Spinal cord (tissue), 10 donors: ENCODE data around the gene HNRNPF. TPM values are rescaled to one million over a fixed set of nuclear protein-coding genes. Genes with fewer than 3 reads are reported as not detected.

Experiments used
- DNase-seq, 6 donors: peaks; one replicate each; pipeline versions ENCODE4 v3.0.0 to v3.0.0-alpha.2; 2013 to 2015; ENCODE audit warnings: low spot score in 6 of 6, low read depth in 4 of 6
- H3K27ac ChIP-seq: one replicate; pipeline ENCODE4 v1.5.1; 2013; ENCODE audit warnings: low read depth, low read length, control low read depth
- H3K27me3 ChIP-seq: one replicate; pipeline ENCODE4 v1.6.1; 2013; ENCODE audit warnings: low read length; ENCODE audit not compliant: control insufficient read depth, insufficient read depth
- H3K36me3 ChIP-seq: one replicate; pipeline ENCODE4 v1.6.1; 2013; ENCODE audit warnings: low read length; ENCODE audit not compliant: control insufficient read depth, insufficient read depth
- H3K4me1 ChIP-seq: one replicate; pipeline ENCODE4 v1.6.1; 2013; ENCODE audit warnings: low read length; ENCODE audit not compliant: control insufficient read depth, insufficient read depth
- H3K4me3 ChIP-seq: one replicate; pipeline ENCODE4 v1.5.1; 2013; ENCODE audit warnings: low read depth, low read length, control low read depth
- H3K9me3 ChIP-seq: one replicate; pipeline ENCODE4 v1.6.1; 2013; ENCODE audit warnings: low read length; ENCODE audit not compliant: control insufficient read depth, insufficient read depth
- WGBS: methylation state at CpG from one replicate; pipeline ENCODE4 v1.1.5; 2013; ENCODE audit warnings: missing lambda C conversion rate; ENCODE audit not compliant: insufficient coverage; 5-methylcytosine and 5-hydroxymethylcytosine counted together
- polyA plus RNA-seq, 2 donors: library from polyadenylated mRNA; unstranded; fragments of 120-200 nt; gene quantifications; one replicate each; pipeline ENCODE4 v1.2.1, GENCODE V29; 2013; ENCODE audit not compliant: insufficient read length in 2 of 2
- small RNA-seq: library from RNA; depleted of rRNA; stranded (forward); fragments of <200 nt; gene quantifications from one replicate; pipeline ENCODE3, GENCODE V24; 2014; ENCODE audit warnings: low replicate concordance
- total RNA-seq, 2 donors: library from RNA; depleted of rRNA in 1 of 2; stranded (reverse); fragments of 120-200 nt in 1 of 2; fragments of >200 nt in 1 of 2; gene quantifications; one replicate each; pipeline versions ENCODE4 v1.2.3 to v1.2.4, GENCODE V29; 2013 to 2014
- donor health status: healthy.

Gene HNRNPF
- total and polyA plus RNA-seq, 4 donors: 83.9 to 149 (median 123) TPM

DNA sequence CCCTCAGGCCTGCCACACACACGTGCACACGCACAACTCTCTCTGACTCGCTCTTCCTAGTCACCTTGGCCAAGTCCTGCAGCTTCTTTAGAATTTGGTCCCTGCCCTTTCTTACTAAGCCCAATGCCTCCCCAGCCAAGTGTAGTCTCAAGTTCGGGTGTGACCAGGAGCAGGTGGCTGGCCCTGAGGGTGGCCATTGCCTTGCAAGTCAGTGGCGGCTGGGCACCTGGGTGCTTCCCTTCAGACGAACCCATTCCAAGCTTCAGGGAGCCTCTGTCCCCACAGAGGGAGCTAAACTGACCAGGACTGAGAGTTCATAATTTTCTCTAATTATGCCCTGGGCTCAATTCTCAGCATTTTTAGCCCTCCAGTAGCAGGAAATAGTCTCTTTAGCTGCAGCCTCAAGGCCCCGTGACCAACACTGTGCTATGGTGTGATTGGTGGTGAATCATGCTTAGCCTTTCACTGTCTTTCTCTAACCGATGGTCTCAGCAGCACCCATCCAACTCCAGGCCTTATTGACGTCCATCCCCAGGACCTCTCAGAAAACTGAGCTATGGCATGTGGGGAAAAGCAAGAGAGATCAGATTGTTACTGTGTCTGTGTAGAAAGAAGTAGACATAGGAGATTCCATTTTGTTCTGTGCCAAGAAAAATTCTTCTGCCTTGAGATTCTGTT, 72.2 kb downstream of the HNRNPF start:
- H3K27me3 ChIP-seq: no peaks in the 10 kb centered on the region
- no peak for DNase-seq
- H3K4me3 ChIP-seq: no peak overlapping the region
- no peaks in the 10 kb centered on the region for H3K9me3 ChIP-seq
- H3K4me1 ChIP-seq: no peaks in the 10 kb centered on the region
- no peaks in the 10 kb centered on the region for H3K36me3 ChIP-seq
- 97% methylated on average over 6 of the region's 9 CpGs for WGBS
- H3K27ac ChIP-seq: no peak overlapping the region

DNA sequence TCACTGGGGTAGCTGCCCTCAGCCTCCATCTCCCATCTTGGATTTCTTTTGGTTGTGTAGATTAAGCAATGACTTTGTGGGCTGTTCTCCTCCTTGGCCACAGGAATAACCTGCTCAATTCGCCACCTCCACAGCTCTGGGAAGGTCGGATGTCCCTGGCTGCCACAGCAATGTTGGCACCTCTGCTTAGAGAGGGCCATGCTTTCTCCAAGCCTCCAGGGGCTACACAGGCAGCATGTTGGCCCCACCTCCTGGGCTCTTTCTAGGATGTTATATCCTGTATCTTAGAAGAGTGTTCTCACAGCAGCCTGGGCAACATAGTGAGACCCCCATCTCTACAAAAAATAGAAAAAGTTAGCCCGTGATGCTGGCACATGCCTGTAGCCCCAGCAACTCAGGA, 72.9 kb downstream of the HNRNPF start:
- no peak for DNase-seq
- Histone ChIP-seq H3K27ac (no peak overlapping the region), H3K36me3 (no peaks in the 10 kb centered on the region), H3K27me3 (no peaks in the 10 kb centered on the region), H3K4me3 (no peak overlapping the region), H3K9me3 (no peaks in the 10 kb centered on the region), H3K4me1 (no peaks in the 10 kb centered on the region)
- 95% methylated on average over 2 of the region's 3 CpGs for WGBS

Small RNAs within 50 kb of the gene (small RNA-seq; reads per million reads assigned to genes)
- gene RNU6ATAC11P (not detected), gene RNU7-193P (not detected), gene SNORD3J (not detected)

Other genes with a start within 250 kb of the HNRNPF start
- 10 to 100 TPM in 1 of 2 donors, 1 to 10 TPM in 1; 3.1 to 11.3 TPM for gene RASGEF1A, start 142.1 kb downstream of the HNRNPF start, total RNA-seq
- 10 to 100 TPM in 1 of 2 donors, 1 to 10 TPM in 1; 9.5 to 11.9 TPM for gene RASGEF1A, start 142.1 kb downstream of the HNRNPF start, polyA plus RNA-seq
- gene FXYD4, start 37.5 kb downstream of the HNRNPF start, total RNA-seq: not detected
- not detected for gene FXYD4, start 37.5 kb downstream of the HNRNPF start, polyA plus RNA-seq
- gene ZNF487, start 27.9 kb upstream of the HNRNPF start, total RNA-seq: 10 to 100 TPM; 22.2 to 23.5 TPM
- gene ZNF487, start 27.9 kb upstream of the HNRNPF start, polyA plus RNA-seq: 10 to 100 TPM; 16.2 to 16.4 TPM
- gene ZNF239, start 165.4 kb upstream of the HNRNPF start, total RNA-seq: 10 to 100 TPM in 1 of 2 donors, 1 to 10 TPM in 1; 9.8 to 12.0 TPM
- 10 to 100 TPM in 1 of 2 donors, 1 to 10 TPM in 1; 9.8 to 10.5 TPM for gene ZNF239, start 165.4 kb upstream of the HNRNPF start, polyA plus RNA-seq
- gene ZNF485, start 197.3 kb upstream of the HNRNPF start, total RNA-seq: 1 to 10 TPM; 5.2 to 5.6 TPM
- 1 to 10 TPM; 4.0 to 4.6 TPM for gene ZNF485, start 197.3 kb upstream of the HNRNPF start, polyA plus RNA-seq
- gene ZNF32, start 239.7 kb upstream of the HNRNPF start, total RNA-seq: 10 to 100 TPM; 42.3 to 91.9 TPM
- gene ZNF32, start 239.7 kb upstream of the HNRNPF start, polyA plus RNA-seq: 10 to 100 TPM; 67.9 to 73.1 TPM